Endothelial cell of umbilical vein (primary cell): ENCODE measurements around the gene DMBT1.

Experiments
- CTCF ChIP-seq, 2 donors: IDR thresholded peaks; 1 replicate in 1 of 2; 2 replicates in 1 of 2; pipeline ENCODE4 v1.5.1; 2011; ENCODE audit warnings: low read length in 2 of 2, mild to moderate bottlenecking in 2 of 2, moderate library complexity in 2 of 2, control low read depth in 1 of 2, inconsistent platforms in 1 of 2, low read depth in 1 of 2; ENCODE audit not compliant: insufficient read depth in 1 of 2; ENCODE audit errors: extremely low read depth in 1 of 2
- EZH2 ChIP-seq: IDR thresholded peaks from 2 replicates; pipeline ENCODE4 v1.6.1; 2012; ENCODE audit warnings: borderline replicate concordance, low read depth, mild to moderate bottlenecking, moderate library complexity, low read length, inconsistent platforms; ENCODE audit not compliant: severe bottlenecking
- JUN ChIP-seq: IDR thresholded peaks from 2 replicates; pipeline ENCODE4 v1.6.1; 2011; ENCODE audit warnings: borderline replicate concordance, low read depth; ENCODE audit not compliant: insufficient read length, insufficient read depth
- POLR2A ChIP-seq: IDR thresholded peaks from 2 replicates; pipeline ENCODE4 v1.6.1; 2012; ENCODE audit warnings: low read depth, mild to moderate bottlenecking, control low read depth, low read length
- POLR2AphosphoS5 ChIP-seq: IDR thresholded peaks from 2 replicates; pipeline ENCODE4 v1.6.1; 2012; ENCODE audit warnings: low read depth, mild to moderate bottlenecking, control low read depth, low read length, moderate library complexity; ENCODE audit not compliant: insufficient read depth

DNA sequence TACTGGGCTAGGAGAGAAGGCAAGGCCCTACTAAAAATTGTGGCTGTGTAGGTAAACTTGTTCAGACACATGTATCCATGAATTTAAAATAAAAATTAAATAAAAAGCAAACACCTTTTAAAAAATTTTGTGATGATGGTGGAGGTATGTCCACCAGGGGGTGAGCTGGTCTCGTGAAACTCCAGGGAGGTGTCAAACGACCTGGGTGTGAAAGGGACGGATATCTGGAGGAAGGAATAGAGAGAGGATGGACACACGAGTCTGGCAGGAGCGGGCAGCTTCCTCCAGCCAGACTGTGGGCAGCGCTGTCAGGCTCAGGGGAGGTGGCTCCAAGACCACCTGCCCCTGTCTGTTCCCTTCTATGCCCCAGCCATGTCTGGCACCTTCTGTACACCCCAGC, 34.8 kb upstream of the DMBT1 start:
- peak; percentile 20 to 31 for TF ChIP-seq CTCF (IDR thresholded peaks at IDR 0.05; ENCODE audit: extremely low read depth in 1 of 2, insufficient read depth in 1 of 2, low read depth in 1 of 2, low read length in 2 of 2)
- TF ChIP-seq JUN, result no peak
- TF ChIP-seq POLR2AphosphoS5, result no peak
- no peak for TF ChIP-seq EZH2
- TF ChIP-seq POLR2A, result no peak
